ENCODE results near the gene BMERB1.

The BMERB1 gene

DNA sequence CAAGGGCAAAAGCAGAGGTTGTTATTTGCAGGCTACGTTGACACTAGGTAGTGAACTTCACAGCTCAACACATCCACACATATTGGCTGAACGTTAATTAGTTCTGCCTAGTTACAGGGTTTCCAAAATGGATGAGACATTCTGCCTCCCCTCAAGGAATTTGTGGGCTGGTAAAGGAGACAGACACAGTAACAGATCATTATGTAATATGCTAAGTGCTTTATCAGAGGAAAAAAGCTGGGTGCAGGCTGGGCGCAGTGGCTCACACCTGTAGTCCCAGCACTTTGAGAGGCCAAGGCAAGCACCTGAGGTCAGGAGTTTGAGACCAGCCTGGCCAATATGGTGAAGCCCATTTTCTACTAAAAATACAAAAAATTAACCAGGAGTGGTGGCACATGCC lies 26.2 kb downstream of the BMERB1 start:
- Histone ChIP-seq H3K4me1 (no peaks in the 10 kb centered on the region), H3K27ac (no peak overlapping the region), H3K79me2 (peaks cover 2% of the 10 kb centered on the region), H3K9ac (no peak overlapping the region), H3K36me3 (ENCODE audit: control insufficient read depth, insufficient read depth, low read length) (no peaks in the 10 kb centered on the region), H3K4me3 (ENCODE audit: low read depth, low read length) (no peak overlapping the region), H3K9me3 (ENCODE audit: control insufficient read depth, low read length) (no peaks in the 10 kb centered on the region), H2AFZ (no peak overlapping the region), H3K4me2 (ENCODE audit: low read length) (no peak overlapping the region), H3K27me3 (ENCODE audit: control insufficient read depth, insufficient read depth, low read length) (no peaks in the 10 kb centered on the region)
- TF ChIP-seq, protein P1, sequence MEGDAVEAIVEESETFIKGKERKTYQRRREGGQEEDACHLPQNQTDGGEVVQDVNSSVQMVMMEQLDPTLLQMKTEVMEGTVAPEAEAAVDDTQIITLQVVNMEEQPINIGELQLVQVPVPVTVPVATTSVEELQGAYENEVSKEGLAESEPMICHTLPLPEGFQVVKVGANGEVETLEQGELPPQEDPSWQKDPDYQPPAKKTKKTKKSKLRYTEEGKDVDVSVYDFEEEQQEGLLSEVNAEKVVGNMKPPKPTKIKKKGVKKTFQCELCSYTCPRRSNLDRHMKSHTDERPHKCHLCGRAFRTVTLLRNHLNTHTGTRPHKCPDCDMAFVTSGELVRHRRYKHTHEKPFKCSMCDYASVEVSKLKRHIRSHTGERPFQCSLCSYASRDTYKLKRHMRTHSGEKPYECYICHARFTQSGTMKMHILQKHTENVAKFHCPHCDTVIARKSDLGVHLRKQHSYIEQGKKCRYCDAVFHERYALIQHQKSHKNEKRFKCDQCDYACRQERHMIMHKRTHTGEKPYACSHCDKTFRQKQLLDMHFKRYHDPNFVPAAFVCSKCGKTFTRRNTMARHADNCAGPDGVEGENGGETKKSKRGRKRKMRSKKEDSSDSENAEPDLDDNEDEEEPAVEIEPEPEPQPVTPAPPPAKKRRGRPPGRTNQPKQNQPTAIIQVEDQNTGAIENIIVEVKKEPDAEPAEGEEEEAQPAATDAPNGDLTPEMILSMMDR (IDR thresholded peaks at IDR 0.05): no peak

DNA sequence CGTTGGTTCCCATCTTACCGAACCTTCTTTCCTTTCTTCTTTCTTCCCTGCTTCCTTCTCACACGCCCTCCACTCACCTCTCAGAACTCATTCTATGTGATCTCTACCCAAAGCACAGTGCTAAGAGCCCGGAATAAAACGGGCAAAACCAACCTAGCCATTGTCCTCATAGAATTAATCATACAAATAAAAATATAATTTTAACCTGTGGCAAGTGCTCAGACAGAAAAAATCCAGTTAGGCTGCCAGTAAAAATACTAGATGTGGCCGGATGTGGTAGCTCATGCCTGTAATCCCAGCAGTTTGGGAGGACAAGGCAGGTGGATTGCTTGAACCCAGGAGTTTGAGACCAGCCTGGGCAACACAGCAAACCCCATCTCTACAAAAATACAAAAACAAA lies 27.0 kb downstream of the BMERB1 start:
- Histone ChIP-seq H3K79me2 (peaks cover 2% of the 10 kb centered on the region), H3K27ac (no peak overlapping the region)

DNA sequence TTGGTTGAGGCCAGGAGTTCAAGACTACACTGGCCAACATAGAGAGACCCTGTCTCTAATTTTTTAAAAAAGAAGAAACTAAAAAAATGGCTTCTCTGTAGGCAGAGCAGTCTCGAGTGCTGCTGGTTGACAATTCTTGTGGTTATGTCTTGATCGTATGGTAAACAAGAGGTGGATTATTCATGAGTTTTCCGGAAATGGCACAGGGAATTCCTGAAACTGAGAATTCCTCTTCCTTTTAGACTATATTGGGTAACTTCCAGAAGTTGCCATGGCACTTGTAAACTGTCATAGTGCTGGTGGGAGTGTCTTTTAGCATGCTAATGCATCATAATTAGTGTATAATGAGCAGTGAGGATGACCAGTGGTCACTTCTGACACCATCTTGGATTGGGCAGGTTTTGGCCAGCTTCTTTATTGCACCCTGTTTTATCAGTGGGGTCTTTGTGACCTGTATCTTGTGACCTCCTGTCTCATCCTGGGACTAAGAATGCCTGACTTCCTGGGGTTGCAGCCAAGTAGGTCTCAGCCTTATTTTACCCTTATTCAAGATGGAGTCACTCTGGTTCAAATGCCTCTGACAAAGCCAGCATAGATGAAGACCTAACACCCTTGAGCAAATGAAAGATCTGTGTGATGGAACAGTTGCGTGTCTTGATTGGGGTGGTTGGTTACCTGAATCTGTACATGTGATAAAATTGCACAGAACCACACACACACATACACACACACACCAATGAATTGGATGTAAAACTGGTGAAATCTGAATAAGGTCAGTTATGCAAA lies 30.2 kb downstream of the BMERB1 start:
- Histone ChIP-seq H3K4me1 (no peaks in the 10 kb centered on the region), H3K27me3 (ENCODE audit: control insufficient read depth, insufficient read depth, low read length) (no peaks in the 10 kb centered on the region), H3K9me3 (ENCODE audit: control insufficient read depth, low read length) (no peaks in the 10 kb centered on the region), H3K36me3 (ENCODE audit: control insufficient read depth, insufficient read depth, low read length) (no peaks in the 10 kb centered on the region), H2AFZ (no peak overlapping the region), H3K79me2 (peaks cover 8% of the 10 kb centered on the region), H3K4me2 (ENCODE audit: low read length) (no peak overlapping the region), H3K27ac (no peak overlapping the region), H3K4me3 (ENCODE audit: low read depth, low read length) (no peak overlapping the region), H3K9ac (no peak overlapping the region)
- TF ChIP-seq, protein P1 (IDR thresholded peaks at IDR 0.05): no peak

More for the DNA sequence above, 27.0 kb downstream of the BMERB1 start:
- H3K4me2 ChIP-seq (ENCODE audit: low read length): no peak overlapping the region
- no peak overlapping the region for H2AFZ ChIP-seq
- TF ChIP-seq, protein P1 (IDR thresholded peaks at IDR 0.05): no peak
- no peak overlapping the region for H3K4me3 ChIP-seq (ENCODE audit: low read depth, low read length)
- no peaks in the 10 kb centered on the region for H3K36me3 ChIP-seq (ENCODE audit: control insufficient read depth, insufficient read depth, low read length)
- H3K27me3 ChIP-seq (ENCODE audit: control insufficient read depth, insufficient read depth, low read length): no peaks in the 10 kb centered on the region
- H3K9me3 ChIP-seq (ENCODE audit: control insufficient read depth, low read length): no peaks in the 10 kb centered on the region
- no peak overlapping the region for H3K9ac ChIP-seq
- H3K4me1 ChIP-seq: no peaks in the 10 kb centered on the region

DNA sequence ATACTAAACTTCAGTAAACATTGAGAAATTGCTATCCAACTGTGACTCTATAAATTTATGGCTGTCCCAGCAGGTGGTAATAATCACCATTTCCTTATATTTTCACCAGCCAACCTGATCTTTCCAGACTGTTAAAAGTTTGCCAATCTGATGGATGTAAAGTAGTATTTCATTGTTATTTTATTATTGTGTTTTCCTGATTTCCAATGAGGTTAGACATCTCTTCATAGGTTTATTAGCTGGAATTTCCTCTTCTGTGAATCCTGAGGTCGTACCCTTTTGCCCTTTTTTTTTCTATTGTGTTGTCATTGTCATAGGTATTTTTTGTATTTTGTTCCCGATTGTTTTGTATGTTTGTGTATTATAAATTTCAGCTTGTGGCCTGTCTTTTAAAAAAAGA lies 31.7 kb downstream of the BMERB1 start:
- H3K9ac ChIP-seq: no peak overlapping the region
- H3K9me3 ChIP-seq (ENCODE audit: control insufficient read depth, low read length): no peaks in the 10 kb centered on the region
- H3K79me2 ChIP-seq: peaks cover 10% of the 10 kb centered on the region
- no peaks in the 10 kb centered on the region for H3K27me3 ChIP-seq (ENCODE audit: control insufficient read depth, insufficient read depth, low read length)
- no peak overlapping the region for H3K27ac ChIP-seq
- H2AFZ ChIP-seq: no peak overlapping the region
- H3K4me1 ChIP-seq: no peaks in the 10 kb centered on the region
- H3K4me2 ChIP-seq (ENCODE audit: low read length): no peak overlapping the region
- TF ChIP-seq, protein P1 (IDR thresholded peaks at IDR 0.05): no peak
- H3K4me3 ChIP-seq (ENCODE audit: low read depth, low read length): no peak overlapping the region
- H3K36me3 ChIP-seq (ENCODE audit: control insufficient read depth, insufficient read depth, low read length): no peaks in the 10 kb centered on the region

All from parathyroid adenoma (tissue), 2 donors.